Measurements from ENCODE around the gene KCNAB1.
"Not testable (repeated sequence)": the region's sequence is repeated elsewhere in the genome, so short reads cannot be mapped to it uniquely, and the experiment has no call there.

KCNAB1 gene

GRCh38 chr3:156180077-156180476, 59.7 kb downstream of the KCNAB1 start:
- no peak for DNase-seq

DNA sequence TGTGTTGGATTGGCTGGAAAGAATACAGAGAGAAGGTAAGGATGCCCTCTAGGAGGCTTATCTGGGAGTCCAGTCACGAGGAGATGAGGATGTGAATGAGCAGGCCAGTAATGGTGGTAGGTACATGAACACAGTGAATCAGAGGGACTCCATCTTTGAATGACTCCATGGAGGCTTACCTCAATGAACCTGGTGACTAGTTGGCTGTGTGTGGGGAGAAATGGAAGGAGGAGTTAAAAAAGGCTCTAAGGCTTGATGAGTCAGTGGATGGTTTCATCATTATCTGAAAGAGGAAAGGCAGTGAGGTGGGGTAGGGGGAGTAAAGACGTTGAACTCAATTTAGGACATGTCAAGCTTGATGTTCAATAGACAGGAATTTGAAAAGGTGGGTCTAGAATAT, 61.1 kb downstream of the KCNAB1 start:
- DNase-seq, result no peak

DNA sequence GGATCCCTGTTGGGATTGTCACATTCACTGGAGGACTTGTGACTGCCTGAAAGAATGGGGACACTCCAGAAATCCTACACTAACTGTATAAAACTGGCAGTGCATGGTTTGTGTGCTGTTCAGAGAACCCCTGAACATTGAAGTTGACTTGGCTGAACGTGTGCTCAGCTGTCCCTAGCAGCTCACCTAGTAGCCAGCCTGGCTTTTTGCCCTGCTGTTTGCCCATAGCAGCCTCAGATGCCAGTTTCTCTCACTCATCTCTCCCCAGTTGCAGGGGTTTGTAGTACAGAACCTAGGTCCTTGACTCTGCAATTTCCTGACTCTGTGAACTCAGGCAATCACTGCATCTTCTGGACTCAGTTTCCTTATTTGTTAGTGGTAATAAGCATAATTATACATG, 63.0 kb downstream of the KCNAB1 start:
- DNase-seq, result no peak

GRCh38 chr3:156184156-156184555, 63.8 kb downstream of the KCNAB1 start:
- no peak for DNase-seq

GRCh38 chr3:156187146-156187769, 66.9 kb downstream of the KCNAB1 start:
- DNase-seq, result no peak

DNA sequence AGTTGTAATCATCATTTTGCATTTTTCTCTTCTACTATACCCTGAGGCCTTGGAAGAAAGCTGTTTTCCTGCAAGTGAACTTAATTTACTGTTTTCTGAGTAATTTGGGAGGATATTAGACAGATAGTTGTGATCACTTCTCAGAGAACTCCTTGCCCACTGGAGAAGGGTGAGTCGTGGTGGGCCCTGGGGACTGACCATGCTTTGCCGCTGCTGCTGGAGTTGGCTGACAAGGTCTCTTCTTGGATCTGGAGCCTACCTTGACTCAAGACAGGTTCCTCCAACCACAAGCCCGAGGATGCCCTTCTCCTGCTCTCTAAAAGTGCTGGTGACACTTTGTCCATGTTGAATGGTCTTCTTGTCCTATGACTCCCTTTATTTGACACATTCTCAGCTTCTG, 68.4 kb downstream of the KCNAB1 start:
- no peak for DNase-seq

- no peak for DNase-seq
Measured at GRCh38 chr3:156189927-156190326, 69.5 kb downstream of the KCNAB1 start.

GRCh38 chr3:156194945-156195344, 74.6 kb downstream of the KCNAB1 start:
- not testable (repeated sequence) for DNase-seq

- not testable (repeated sequence) for DNase-seq
Measured at GRCh38 chr3:156197152-156197551, 76.8 kb downstream of the KCNAB1 start.

DNA sequence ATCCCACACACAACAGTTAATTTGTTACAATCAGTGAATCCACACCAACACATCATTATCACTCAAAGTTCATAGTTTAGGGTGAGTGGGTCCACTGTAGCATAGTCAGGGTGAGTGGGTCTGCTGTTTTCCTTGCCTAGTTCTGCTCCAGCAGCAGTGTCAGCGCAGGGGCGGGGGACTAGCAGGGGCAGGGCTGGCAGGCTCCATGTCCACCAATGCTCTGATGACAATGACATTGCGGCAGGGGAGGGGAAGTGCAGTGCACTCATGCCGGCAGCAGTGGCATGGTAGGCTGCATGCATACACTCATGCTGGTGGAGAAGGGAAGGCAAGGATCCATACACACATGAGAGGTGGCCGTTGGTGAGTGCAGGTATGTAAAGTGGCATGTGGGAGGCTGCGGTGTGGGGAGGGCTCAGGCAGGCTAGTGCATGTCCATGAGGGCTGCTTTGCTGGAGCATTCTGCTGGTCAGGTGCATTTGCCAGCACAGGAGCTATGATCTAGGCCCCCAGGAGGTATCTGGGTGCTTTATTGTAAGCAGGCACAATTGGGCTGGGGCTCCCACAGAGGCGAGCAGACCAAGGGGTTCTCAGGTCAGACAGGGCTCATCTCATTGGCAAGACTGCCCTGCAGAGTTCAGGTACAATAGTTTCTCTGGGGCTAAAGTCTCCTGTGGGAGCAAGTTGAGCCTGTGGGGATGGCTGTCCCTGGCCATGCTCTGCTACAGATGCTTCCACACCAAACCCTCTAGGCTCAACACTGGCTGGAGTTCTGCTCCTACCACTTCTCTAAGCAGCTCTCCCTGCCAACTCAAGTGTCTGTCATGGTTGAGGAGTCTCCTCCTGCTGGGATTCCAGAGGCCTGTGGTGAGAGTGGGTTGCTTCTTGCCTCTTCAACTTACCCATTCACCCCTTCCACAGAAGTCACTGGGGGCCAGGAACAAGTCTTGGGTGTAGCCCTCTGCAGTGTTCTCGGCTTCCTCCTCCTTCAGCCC, 81.3 kb downstream of the KCNAB1 start:
- DNase-seq, result no peak

DNA sequence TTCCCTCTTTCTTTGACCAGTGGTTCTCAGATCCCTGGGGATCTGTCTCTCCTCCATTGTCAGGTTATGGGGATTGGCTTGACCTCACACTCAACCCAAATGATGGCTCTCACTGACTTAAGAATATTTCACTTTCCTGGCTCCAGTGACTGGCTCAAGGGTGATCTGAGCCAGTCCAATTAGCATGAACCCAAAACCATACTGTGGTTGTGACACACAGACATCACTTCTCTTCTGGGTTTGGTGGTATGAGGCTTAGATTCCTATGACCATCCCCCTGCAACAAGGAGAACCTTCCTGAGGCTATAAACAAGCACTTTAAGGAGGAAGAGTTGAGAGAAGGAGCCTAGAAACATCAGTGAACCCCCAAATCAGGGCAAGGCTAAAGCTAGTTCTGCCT, 85.8 kb downstream of the KCNAB1 start:
- no peak for DNase-seq

GRCh38 chr3:156207802-156208685, 87.7 kb downstream of the KCNAB1 start:
- no peak for DNase-seq

DNA sequence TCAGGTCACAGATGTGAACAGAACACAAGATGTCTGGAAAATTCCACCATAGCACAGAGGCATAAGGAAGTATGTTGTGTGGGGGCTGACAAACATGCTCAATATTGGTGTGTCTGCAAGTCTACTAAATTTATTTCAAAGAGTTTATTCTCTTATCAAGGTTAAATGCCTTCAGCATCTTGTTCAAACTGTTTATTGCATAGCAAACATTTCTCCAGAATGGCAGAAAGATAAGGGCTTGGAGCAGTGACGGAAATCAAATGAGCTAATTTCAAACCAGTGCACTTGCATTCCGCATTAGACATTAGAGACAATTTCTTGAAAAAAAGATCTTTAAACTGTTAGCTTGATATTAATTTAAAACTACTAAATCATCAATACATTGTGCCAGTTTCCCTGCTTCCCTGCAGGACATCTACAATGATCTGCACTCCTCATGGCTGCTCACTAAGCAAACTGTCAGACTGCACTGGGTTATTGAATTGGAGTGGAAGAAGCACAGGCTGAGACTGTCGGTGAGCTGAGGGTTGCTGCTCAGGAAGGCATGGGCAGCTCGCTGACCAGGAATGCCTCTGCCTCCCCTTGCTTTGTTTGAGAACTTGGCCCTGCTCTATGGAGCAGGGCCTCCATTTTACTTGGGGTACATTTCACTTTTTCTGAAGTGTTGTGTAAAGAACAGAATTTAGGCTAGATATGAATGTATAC, 89.4 kb downstream of the KCNAB1 start:
- no peak for DNase-seq

- no peak for DNase-seq
Measured at GRCh38 chr3:156211583-156211982, 91.2 kb downstream of the KCNAB1 start.

DNA sequence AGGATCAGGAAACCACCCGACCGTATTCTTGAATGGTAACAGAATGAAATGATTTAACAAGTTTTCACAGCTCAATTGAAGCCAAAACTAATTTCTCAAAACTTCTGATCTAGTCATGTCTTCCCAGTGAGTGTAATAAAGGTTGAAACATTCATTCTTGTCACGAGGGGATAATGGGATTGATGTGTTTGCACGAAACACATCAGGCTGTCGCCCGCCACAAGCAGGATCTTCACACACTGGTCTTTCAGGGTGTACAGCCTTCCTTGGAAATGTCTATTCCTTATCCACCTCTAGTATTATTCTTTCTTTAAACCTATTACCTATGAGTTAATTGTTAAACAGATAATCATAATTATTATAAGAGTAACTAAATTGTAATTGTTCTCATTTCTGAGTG, 94.3 kb downstream of the KCNAB1 start:
- DNase-seq, result no peak

- no peak for DNase-seq
Measured at GRCh38 chr3:156215751-156216150, 95.4 kb downstream of the KCNAB1 start.

DNA sequence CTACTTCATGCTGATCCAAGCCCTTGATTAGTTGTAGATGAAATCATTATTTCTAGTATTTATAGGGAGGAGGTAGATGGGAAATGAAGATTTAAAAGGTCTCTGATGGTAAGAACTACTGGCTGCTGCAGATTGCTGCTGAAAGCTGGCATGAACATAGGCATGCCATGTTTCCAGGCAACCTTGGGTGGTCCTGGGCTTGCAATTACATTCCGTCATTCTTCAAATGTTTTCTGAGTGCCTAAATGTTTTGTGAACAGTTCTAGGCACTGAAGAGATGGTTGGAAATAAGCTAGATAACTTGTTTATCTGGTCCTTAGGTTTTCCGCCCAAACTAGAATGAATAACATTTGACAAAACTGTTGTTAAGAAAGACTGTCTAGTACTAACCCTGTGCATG, 95.8 kb downstream of the KCNAB1 start:
- no peak for DNase-seq

- no peak for DNase-seq
Measured at GRCh38 chr3:156216852-156217251, 96.5 kb downstream of the KCNAB1 start.

GRCh38 chr3:156217674-156218352, 97.4 kb downstream of the KCNAB1 start:
- peak; percentile 69 for DNase-seq

- peak; percentile 69 for DNase-seq
Measured at GRCh38 chr3:156218353-156218744, 98.0 kb downstream of the KCNAB1 start.

DNA sequence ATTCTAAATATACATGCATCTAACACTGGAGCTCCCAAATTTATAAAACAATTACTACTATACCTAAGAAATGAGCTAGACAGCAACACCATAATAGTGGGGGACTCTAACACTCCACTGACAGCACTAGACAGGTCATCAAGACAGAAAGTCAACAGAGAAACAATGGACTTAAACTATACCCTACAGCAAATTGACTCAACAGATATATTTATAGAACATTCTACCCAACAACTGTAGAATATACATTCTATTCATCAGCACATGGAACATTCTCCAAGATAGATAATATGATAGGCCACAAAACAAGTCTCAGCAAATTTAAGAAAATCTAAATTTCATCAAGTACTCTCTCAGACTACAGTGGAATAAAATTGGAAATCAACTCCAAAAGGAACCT, 102.0 kb downstream of the KCNAB1 start:
- DNase-seq, result not testable (repeated sequence)

- DNase-seq, result not testable (repeated sequence)
Measured at GRCh38 chr3:156224046-156224445, 103.7 kb downstream of the KCNAB1 start.
